Measurements from ENCODE around the gene FOXP1. TPM values are rescaled to one million over a fixed set of nuclear protein-coding genes. Genes with fewer than 3 reads are reported as not detected.

The FOXP1 gene
- total and polyA plus RNA-seq, 2 of the 13 experiments (the other 11 are each of a cell fraction or from before 2014, with no cell fraction given): 40.4 to 59.0 TPM

GRCh38 chr3:71461749-71462483, 121.6 kb downstream of the FOXP1 start:
- TF ChIP-seq ZNF75D (CRISPR knock-in tag; IDR thresholded peaks at IDR 0.05; ENCODE audit: borderline replicate concordance) (no peak), CHD4 (IDR thresholded peaks at IDR 0.05; ENCODE audit: borderline replicate concordance, low read length) (no peak), IRX3 (CRISPR knock-in tag; IDR thresholded peaks at IDR 0.05; ENCODE audit: borderline replicate concordance, low read depth) (no peak), ZNF609 (CRISPR knock-in tag; IDR thresholded peaks at IDR 0.05; ENCODE audit: borderline replicate concordance) (no peak), KLF9 (CRISPR knock-in tag; IDR thresholded peaks at IDR 0.05; ENCODE audit: low read depth) (no peak), ZNF468 (CRISPR knock-in tag; IDR thresholded peaks at IDR 0.05) (no peak), ZNF256 (CRISPR knock-in tag; conservative IDR thresholded peaks at IDR 0.05) (no peak)
- TF ChIP-seq, protein P1, sequence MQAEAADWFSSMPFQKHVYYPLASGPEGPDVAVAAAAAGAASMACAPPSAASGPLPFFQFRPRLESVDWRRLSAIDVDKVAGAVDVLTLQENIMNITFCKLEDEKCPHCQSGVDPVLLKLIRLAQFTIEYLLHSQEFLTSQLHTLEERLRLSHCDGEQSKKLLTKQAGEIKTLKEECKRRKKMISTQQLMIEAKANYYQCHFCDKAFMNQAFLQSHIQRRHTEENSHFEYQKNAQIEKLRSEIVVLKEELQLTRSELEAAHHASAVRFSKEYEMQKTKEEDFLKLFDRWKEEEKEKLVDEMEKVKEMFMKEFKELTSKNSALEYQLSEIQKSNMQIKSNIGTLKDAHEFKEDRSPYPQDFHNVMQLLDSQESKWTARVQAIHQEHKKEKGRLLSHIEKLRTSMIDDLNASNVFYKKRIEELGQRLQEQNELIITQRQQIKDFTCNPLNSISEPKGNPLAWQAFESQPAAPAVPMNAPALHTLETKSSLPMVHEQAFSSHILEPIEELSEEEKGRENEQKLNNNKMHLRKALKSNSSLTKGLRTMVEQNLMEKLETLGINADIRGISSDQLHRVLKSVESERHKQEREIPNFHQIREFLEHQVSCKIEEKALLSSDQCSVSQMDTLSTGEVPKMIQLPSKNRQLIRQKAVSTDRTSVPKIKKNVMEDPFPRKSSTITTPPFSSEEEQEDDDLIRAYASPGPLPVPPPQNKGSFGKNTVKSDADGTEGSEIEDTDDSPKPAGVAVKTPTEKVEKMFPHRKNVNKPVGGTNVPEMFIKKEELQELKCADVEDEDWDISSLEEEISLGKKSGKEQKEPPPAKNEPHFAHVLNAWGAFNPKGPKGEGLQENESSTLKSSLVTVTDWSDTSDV (CRISPR knock-in tag; IDR thresholded peaks at IDR 0.05): no peak
- Histone ChIP-seq H3K9ac (ENCODE audit: insufficient read depth, low read depth, low read length) (no peak overlapping the region), H3K9me3 (ENCODE audit: low read length) (no peaks in the 10 kb centered on the region), H3K4me3 (replicated peaks in 1 of 3; ENCODE audit: insufficient read depth in 1 of 3, low read depth in 2 of 3, low read length in 3 of 3) (no peak overlapping the region), H4K20me1 (ENCODE audit: insufficient read depth, low read length) (peaks cover under 1% of the 10 kb centered on the region), H3K4me2 (ENCODE audit: low read depth, low read length) (no peak overlapping the region), H3K36me3 (replicated peaks in 1 of 2; ENCODE audit: control insufficient read depth in 1 of 2, insufficient read depth in 2 of 2, low read length in 2 of 2) (no peaks in the 10 kb centered on the region; a peak in 1 of 5 replicates), H3K79me2 (ENCODE audit: insufficient read depth, low read length) (peaks cover 22% of the 10 kb centered on the region), H2AFZ (ENCODE audit: low read length) (no peak overlapping the region), H3K27me3 (ENCODE audit: control insufficient read depth in 1 of 2, insufficient read depth in 2 of 2, low read length in 2 of 2) (no peaks in the 10 kb centered on the region), H3K4me1 (ENCODE audit: insufficient read depth, low read length) (no peaks in the 10 kb centered on the region), H3K27ac (ENCODE audit: extremely low read length, insufficient read depth, low read length) (no peak overlapping the region)
- intact Hi-C loops (cut with micrococcal nuclease; ENCODE audit: unreplicated experiment) (no loop called here), in situ Hi-C loops (cut with HindIII; ENCODE audit: extremely low pct_ligation_motif_present, low pct_unique_long_range_greater_than_20kb) (no loop called here)
- ChIA-PET CTCF (ENCODE audit: low intra/inter-chr PET ratio, low total read pairs) (no interaction called here), POLR2A (no interaction called here)
- BruUV-seq (replicated peaks): no TSS peak
- 96% methylated on average over 9 of the region's 9 CpGs for WGBS (ENCODE audit: low lambda C conversion rate)
- DNase-seq (ENCODE audit: low spot score) (no peak), FAIRE-seq (no peak), ATAC-seq (no peak)
